ENCODE results near the gene SEPTIN2.
"Not testable (repeated sequence)": the region's sequence is repeated elsewhere in the genome, so short reads cannot be mapped to it uniquely, and the experiment has no call there.

SEPTIN2 gene

DNA sequence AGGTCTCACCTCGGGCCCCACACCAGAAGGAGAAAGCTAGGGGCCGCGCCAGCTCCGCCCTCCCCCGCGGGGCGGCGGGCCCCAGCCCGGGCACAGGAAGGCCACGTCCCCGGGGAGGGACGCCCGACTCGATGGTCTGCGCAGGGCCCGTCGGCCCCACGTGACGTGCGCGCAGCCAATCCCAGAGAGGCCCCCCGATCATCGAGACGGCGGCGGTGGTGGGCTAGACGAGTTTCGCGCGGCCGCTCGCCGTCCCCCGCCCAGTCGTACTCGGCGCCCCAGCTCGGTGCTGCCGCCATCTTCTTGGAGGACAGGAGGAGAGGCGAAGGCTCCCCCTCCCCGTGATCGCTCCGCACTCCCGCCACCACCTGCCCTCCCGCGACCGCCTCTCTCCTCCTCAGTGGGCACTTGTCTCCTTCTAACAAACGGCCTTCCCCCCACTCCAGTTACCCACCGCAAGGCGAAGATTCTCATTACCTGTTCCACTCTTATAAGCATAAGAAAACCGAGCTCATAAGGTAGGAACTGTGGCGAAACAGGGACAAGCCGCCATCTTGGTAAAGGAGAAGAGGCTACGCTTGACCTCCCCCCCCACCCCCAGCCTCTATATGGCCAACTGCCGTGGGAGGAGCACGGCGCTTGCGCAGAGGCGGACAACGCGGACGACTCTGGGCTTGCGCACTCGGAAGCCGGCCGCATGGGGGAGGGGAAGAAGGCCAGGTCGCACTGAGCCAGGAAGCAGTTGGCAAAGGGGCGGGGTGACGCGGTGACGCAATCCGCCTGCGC lies 439 bp upstream of the SEPTIN2 start, which contains the start of gene HDLBP:
Gene HDLBP, minus strand, starts transcription at position 580 of the 786 bp plus-strand sequence. CDS start 48,803 bp downstream, outside the sequence.
- DNase-seq, result peak; percentile 87

DNA sequence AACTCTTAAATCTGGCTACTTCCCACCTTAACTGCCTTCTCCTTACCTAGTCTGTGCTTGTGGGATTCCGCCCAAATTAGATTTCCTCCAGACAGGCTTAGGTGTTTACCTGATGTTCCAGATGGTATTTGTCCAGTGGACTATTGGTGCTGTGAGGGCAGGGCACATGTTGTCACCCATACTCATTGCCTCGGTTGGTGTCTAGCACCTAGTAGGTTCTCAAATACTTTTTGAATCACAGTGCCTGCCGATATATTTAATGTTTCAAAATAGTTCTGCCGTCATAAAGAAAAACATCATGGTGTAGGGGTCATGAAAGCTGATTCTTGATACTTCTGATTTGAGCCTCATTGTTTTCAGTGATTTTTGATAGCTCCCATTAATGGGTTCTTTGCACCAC lies 1.1 kb downstream of the SEPTIN2 start:
- no peak for DNase-seq

DNA sequence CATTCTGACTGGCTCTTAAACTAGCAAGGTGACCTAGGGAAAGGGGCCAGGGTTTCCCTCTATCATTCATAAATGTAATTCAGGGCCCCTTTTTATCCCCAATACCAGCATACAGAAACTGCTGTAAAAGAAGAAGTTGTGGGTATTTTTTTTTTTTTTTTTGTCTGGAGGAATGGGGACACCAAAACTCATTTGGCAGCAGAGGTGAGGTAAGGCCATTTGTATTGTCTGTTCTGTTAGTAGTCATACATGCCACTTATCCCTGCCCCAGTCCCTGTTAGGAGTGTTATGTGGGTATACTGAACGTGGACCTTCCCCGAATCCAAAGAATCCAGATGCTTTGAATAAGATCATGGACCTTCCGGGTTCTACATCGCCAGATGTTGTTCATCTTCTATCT lies 1.7 kb downstream of the SEPTIN2 start:
- DNase-seq, result no peak

DNA sequence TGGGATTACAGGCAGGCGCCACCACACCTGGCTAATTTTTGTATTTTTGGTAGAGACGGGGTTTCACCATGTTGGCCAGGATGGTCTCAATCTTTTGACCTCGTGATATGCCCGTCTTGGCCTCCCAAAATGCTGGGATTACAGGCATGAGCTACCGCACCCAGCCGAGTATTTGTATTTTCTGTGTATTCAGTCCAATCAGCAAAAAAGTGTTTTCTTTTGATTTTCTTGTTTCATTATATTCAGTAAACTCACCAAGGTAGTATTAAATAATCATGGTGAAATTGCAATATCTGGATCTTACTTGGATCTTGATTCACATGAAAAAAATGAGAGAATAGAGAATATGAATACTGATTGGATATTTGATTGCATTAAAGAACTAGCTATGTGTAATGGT lies 3.1 kb downstream of the SEPTIN2 start:
- DNase-seq, result not testable (repeated sequence)

DNA sequence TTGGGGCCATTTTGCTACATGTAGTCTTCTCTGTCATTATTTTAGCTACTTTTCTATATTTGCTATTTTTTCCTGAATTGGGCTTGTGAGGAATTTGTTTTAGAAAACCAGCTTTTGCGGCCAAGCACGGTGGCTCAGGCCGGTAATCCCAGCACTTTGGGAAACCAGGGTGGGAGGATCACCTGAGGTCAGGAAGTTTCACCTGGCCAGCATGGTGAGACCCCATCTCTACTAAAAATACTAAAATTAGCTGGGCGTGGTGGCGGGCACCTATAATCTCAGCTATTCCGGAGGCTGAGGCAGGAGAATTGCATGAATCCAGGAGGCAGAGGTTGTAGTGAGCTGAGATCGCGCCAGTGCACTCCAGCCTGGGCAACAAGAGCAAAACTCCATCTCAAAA lies 4.7 kb downstream of the SEPTIN2 start:
- no peak for DNase-seq

DNA sequence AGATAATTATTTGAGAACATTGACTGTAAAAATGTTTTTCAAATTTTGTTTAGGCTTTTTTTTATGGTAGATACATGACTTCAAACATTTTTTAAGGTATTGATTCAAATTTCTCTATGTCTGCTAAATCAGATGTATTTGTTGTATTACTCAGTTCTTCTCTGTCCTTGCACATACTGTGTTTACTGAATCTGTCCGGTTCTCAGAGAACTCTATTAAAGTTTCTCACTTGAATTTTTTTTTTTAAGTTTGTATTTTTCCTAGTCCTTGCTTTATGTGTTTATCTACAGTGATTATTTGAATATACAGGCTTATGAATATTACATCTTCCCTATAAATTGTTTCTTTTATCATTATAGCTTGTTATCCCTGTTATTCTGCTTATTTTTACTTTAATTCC lies 5.3 kb downstream of the SEPTIN2 start:
- no peak for DNase-seq

DNA sequence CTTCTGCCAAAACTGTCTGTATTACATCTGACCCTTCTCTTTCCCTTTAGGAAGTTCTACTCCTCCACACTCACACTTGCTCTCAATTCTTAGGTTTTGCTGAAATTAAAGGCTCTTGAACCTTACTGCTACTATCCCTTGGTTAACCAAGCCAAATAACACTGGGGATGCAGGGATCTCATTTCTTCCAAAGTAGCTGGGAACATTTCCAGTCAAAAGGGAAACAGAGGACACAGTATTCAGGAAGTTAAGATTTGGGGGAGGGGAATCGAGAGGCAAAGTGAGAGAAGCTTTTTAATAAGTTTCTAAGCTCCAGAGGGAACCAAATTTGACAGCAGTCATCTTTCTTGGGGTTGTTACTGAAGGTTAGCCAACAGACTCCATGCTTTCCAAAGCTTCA lies 6.2 kb downstream of the SEPTIN2 start:
- DNase-seq, result no peak

DNA sequence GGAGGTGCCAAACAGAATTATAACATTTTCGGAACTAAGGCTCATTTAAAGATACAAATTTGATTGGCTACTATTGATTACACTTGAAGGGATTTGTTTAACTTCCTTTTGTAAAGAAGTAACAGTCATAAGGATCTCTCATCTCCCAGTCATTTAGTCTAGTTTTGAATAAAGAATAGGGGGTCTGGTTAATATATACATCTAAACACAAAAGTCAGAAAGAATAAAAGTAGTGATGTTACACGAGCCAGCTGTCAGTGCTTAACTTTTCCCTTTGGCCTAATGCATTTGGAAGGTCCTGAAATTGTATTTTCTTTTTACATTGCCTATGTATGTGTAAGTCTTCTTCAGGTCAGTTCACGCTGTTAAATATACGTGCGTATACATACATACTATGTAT lies 8.1 kb downstream of the SEPTIN2 start:
- no peak for DNase-seq

DNA sequence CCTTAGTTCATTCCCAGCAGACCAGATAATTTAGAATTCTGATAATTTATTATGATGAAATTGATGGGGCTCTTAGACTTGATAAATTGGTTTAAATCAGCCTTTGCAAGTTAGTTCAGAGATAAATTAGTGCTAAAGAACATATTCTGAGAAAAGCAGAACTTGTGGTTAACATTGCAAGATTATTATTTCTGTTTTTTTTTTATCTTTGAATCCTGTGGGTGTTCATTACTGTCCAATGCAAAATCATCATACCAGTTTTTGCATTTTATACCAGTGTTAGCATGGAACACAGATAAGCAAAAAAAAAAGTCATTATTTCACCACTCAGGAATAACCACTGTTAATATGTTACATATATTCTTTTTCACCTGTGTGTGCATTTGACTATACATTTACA lies 9.1 kb downstream of the SEPTIN2 start:
- DNase-seq, result no peak

DNA sequence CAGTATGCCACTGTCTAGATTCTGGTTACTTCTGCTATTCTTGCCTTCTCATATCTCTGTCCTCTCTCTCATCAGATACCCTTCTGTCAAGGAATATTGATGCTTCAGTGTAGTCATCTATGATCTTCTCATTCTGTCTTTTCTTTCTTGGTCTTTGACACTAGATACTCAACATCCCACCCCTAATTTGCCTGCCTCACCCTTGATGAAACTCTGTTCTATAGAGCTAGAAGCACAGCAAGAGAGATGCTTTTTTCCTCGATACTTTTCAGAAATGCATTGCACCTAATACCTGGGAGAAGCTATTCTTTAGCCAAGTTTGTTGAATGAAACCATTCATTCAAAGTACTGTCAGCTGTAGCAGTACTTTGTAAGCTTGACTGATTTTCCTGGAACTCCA lies 9.5 kb downstream of the SEPTIN2 start:
- DNase-seq, result no peak

DNA sequence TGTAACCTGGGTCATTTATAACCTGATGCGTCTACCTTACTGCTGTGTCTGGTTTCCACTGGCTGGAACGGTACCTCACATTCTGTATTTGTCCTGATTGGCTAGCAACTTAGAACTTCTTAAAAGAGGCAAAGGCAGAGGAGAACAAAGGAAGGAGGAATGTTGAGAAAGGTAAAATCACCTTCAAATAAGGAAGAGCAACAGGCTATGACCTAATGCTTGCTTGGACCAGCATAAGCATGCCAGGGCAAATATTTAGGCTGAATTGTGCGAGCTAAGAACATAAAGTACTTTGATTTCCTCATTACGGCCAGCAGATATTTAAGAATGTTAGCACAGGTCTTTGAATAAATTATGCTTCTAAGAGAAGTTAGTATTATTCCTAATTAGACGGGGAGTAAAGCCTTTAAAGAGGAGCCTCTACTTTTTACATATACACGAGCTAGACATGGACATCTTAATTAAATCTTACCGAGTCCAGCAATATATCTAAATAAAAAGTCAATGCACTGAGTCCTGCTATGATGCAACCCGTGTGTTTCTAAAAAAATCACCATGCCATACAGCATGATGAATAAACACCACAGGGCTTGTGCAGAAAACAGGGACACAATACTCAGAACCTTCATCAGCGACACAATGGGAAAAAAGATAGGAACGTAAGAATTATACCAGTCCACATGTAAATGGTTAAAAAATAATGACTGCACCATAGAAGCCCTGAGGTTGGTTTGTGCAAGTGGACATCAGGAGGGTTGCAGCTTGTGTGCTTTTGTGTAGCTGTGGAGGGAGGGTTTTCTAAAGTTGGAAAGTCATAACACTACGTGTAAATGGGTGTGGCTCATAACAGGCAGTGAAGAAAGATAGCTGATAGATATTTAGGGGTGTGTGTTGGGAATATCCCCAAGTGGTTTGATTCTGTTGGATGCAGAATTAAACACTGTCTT lies 14.2 kb downstream of the SEPTIN2 start:
- no peak for DNase-seq

DNA sequence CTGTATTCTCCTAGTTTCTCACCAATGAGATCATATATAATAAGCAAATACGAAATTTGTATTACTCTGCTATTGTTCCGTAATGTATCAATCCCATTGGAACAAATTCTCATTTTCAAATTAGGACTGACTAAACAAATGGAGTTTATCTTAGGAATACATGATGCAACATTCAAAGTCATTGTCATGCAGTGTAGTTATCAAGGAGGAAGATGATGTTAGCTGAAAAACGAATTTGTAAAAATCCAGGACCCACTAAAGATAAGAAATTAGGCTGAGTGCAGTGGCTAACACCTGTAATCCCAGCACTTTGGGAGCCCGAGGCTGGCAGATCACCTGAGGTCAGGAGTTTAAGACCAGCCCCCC lies 14.9 kb downstream of the SEPTIN2 start:
- no peak for DNase-seq

DNA sequence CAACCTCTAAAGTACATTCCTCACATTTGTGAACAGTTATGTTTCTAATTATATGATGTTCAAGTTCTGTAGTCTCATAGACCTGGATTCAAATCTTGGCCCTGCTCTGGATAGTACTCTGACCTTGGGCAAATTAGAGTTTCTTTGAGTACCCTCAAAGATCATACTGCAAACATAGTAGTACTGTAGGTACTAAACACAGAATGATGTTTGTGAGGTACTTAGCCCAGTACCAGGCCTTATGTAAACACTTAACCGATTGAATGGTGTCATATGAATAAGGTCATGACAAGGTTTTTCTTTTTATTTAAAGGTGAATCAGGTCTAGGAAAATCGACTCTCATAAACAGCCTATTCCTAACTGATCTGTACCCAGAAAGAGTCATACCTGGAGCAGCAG lies 19.1 kb downstream of the SEPTIN2 start:
- DNase-seq, result no peak

DNA sequence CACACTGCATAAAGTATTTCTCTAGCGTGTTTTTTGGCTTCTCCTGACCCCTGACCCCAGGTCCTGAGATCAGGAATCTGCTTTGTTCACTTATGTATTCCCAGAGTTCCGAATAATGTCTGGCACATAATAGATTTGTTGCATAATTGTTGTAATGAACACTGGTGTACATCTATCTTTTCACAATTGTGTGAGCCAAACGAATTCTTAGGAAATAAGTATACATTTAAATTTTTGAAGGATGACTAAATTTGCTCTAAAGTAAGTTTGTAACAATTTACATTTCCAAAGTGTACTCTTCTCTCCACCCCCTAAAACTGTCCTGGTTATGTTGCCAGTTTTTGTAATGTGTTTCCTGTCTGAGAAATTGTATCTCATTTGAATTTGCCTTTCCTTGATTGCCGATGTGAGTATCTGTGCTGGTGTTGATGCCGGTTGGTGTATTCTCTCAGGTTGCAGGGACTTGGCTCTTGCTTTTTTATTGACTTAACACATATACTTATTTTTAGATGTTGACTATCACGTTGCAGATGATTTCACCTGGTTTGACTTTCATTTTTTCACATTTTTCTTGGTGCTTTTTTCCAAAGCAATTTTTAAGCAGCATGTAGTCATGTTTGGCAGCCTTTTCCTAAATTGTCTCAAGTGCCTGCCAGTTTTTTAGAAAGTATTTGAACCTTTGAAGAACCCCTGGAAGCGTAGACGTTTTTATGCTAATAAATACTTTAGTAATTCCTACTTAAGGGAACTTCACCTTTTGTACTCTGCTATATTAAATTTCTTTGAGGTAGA lies 24.3 kb downstream of the SEPTIN2 start:
- no peak for DNase-seq

DNA sequence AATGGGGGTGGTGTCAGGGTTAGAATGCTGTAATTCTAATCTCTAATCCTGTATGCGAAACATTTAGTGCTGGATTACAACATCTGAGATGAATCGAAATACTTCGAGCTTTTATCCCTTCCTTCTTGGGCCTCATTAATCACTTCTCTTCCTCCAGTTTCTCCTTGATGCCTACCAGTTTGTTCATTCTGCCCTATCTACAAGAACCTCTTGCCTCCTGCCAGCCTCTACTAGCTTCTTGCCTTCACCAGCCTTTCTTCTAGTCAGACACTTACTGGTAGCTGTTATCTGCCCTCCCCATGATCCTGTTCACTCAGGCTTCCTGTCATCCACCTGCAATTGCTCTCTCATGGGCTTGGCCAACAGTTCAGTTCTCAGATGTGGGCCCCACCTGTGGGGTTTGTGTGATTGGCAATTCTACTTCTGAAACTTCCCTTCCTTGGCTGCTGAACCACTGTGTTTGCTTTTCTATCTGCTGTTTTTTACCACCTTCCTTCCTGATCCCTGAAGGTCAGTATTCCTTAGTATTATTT lies 25.0 kb downstream of the SEPTIN2 start:
- no peak for DNase-seq

DNA sequence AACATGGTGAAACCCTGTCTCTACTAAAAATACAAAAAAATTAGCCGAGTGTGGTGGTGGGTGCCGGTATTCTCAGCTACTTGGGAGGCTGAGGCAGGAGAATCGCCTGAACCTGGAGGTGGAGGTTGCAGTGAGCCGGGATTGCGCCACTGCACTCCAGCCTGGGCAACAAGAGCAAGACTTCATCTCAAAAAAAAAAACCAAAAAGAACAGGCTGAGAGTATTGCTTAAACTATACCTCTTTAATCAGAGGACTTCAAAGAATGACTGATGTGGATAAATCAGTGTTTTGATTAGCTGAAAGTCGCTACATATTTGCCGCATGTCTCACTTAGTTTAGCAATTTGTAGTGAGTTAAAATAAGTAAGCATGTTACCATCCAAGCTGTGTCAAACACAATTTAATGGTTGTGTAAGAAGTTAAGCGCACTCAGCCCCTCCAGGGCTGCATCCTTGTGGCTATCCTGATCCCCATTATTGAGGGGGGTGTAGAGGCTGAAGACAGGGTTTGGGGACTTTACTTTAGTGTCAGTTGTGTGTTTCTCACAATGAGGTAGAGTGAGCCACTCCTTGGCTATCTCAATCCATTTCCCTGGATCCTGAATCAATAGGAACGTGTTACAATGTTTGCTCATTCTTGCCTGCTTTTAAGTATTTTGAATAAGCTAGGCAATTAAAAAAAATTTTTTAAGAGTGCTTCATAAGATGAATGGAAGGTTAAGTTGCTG lies 29.4 kb downstream of the SEPTIN2 start:
- DNase-seq, result no peak

DNA sequence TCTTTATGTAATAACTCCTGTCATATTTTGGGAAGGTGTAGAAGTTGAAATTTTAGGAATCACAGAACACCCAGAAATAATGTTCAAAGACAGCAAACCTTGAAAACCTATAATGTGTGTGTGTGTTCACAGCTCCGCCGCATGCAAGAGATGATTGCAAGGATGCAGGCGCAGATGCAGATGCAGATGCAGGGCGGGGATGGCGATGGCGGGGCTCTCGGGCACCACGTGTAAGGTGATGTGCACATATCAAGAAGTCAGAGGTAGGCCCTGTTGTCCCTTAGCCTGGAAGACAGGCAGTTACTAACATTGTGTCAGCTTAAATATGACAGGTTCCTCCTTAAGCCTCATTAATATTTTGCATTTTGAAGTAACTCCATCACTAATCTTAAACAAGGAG lies 34.2 kb downstream of the SEPTIN2 start:
- no peak for DNase-seq

DNA sequence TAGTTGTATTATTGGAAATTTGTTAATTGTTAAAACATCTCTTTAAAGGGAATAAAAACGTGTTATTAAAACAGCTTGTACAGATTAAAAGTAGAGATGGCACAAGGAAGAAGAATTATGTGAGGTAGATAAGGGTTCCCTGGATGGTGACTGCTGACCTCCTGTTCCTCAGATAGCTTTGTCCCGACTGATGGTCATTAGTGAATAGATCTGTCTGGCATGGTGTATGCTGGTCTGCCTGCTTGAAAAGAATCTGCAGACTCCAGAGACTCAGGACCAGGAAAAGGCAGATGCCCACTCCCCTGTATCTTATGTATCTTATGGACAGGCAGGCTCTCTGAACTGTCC lies 34.8 kb downstream of the SEPTIN2 start:
- no peak for DNase-seq

DNA sequence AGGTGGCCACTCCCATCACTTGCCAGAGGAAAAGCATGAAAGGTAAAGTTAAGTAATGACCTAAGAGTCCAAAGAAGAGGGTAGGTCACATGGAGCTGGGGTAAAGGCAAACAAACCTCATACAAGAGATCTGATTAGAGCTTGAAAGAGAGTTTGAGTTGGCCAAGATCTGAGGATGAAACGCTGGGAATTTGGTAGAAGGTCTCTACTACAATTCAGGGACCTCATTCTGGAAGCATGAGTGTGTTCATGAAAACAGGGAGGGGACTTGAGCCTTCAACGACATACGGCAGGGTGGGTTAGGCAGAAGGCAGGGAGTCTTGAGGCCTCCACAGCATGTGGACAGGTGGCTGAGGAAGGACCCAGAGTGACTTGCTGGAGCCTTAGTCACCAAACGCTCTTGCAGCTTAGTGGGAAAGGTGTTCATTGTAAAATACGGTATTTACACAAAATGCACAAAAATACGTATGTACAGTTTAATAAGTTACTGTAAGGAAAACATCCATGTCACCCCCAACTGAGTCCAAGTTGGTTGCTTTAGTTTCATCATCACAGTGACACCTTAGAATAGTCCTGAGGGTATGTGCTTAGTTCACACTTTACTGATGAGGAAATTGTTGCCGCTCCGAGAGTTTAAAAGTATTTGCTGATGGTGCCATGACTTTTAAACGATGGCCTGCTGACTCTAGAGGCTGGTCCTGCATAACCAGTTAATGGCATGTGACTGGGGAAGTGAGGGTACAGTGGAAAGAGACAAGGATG lies 35.3 kb downstream of the SEPTIN2 start:
- DNase-seq, result no peak

DNA sequence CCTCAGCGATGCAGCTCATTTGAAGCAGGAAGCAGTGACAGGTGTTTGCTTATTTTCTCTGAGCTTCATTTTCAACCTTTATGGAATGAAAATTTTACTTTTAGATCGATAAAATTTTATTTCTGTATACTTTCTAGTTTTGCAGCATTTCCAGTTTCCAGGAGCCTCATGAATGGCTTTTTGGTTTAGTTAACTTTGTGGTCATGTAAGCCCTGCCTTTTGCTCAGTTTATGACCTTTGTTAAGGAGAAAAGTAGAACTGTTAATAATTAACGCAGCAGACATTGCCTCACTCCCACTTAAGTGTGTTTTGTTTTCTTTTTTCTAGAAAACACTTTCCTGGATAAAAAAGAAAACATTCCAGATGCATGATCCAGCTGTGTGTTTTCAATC lies 35.9 kb downstream of the SEPTIN2 start:
- no peak for DNase-seq

DNA sequence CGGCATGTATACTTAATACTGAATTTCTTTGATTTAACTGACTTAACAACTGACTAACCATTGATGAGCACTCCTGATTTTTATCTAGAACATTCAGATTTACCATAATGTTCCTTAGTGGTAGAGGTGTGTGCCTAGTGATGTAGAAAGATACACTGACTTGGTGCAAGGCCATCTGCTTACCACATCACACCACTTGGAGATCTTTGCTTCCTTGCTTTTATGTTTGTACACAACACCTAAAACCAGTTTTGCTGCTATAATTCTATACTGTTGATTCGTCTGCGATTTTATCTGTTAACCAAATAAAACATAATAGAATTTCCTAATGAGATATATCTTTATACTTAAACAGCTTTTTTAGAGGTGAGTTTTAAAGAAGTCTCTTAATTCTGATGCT lies 36.5 kb downstream of the SEPTIN2 start:
- no peak for DNase-seq

Data from NCI-H1417 treated with DMSO at 0.1 percent for 48 hours (cell line).